DOHH2 (cell line): ENCODE data around the gene MGAT3.

ENCODE experiments used
- H3F3A ChIP-seq: fragments of 200-600 bp; sonication (generic), shearing (Covaris generic); 2 replicates; pipeline ENCODE4 v1.6.0; 2016; ENCODE audit warnings: antibody characterized with exemption, mild to moderate bottlenecking; ENCODE audit not compliant: control insufficient read depth, insufficient read depth
- H3K27ac ChIP-seq: fragments of 200-600 bp; sonication (generic); 2 replicates; pipeline ENCODE4 v1.5.1; 2014; ENCODE audit warnings: low read depth, mild to moderate bottlenecking, low read length, moderate library complexity
- H3K27me3 ChIP-seq: fragments of 200-600 bp; sonication (generic); 2 replicates; pipeline ENCODE4 v1.6.1; 2014; ENCODE audit warnings: mild to moderate bottlenecking, low read length, mixed read lengths; ENCODE audit not compliant: control insufficient read depth
- H3K36me3 ChIP-seq: fragments of 200-600 bp; sonication (generic); 2 replicates; pipeline ENCODE4 v1.6.1; 2014; ENCODE audit warnings: mild to moderate bottlenecking, low read length, moderate library complexity, mixed read lengths; ENCODE audit not compliant: control insufficient read depth
- H3K4me1 ChIP-seq: fragments of 200-600 bp; sonication (generic); 2 replicates; pipeline ENCODE4 v1.6.1; 2014; ENCODE audit warnings: mild to moderate bottlenecking, low read length, mixed read lengths; ENCODE audit not compliant: control insufficient read depth
- H3K4me2 ChIP-seq: fragments of 200-600 bp; sonication (generic); 2 replicates; pipeline ENCODE4 v1.6.0; 2014; ENCODE audit warnings: mild to moderate bottlenecking, low read length, moderate library complexity
- H3K4me3 ChIP-seq: fragments of 200-600 bp; sonication (generic); 2 replicates; pipeline ENCODE4 v1.5.1; 2014; ENCODE audit warnings: mild to moderate bottlenecking, low read length, mixed read lengths
- H3K79me2 ChIP-seq: fragments of 200-600 bp; sonication (generic); 2 replicates; pipeline ENCODE4 v1.6.1; 2014; ENCODE audit warnings: mild to moderate bottlenecking, low read length, mixed read lengths; ENCODE audit not compliant: control insufficient read depth
- H3K9me2 ChIP-seq: fragments of 200-600 bp; sonication (generic); replicated peaks from 2 replicates; pipeline ENCODE4 v1.6.1; 2014; ENCODE audit warnings: mild to moderate bottlenecking, low read length, mixed read lengths; ENCODE audit not compliant: control insufficient read depth
- H3K9me3 ChIP-seq: fragments of 200-600 bp; sonication (generic); 2 replicates; pipeline ENCODE4 v1.6.1; 2014; ENCODE audit warnings: antibody characterized with exemption, low read length, mixed read lengths; ENCODE audit not compliant: control insufficient read depth, insufficient read depth
- H4K20me1 ChIP-seq: fragments of 200-600 bp; sonication (generic); 2 replicates; pipeline ENCODE4 v1.6.0; 2014; ENCODE audit warnings: low read depth, mild to moderate bottlenecking, antibody characterized with exemption, low read length, moderate library complexity; ENCODE audit not compliant: control insufficient read depth, insufficient read depth
- CTCF ChIP-seq: fragments of 200-600 bp; sonication (generic); IDR thresholded peaks from one replicate; pipeline ENCODE4 v1.5.1; 2014; ENCODE audit warnings: antibody characterized with exemption, mild to moderate bottlenecking, low read depth, low read length; ENCODE audit not compliant: poor library complexity, severe bottlenecking
- EZH2phosphoT487 ChIP-seq: fragments of 200-600 bp; sonication (generic); IDR thresholded peaks from 2 replicates; pipeline ENCODE4 v1.6.1; 2017; ENCODE audit warnings: borderline replicate concordance, mild to moderate bottlenecking, antibody characterized with exemption, low read length, moderate library complexity, mixed read lengths

MGAT3 gene

GRCh38 chr22:39433476-39434242, 23.2 kb upstream of the MGAT3 start:
- H3K79me2 ChIP-seq, result no peaks in the 10 kb centered on the region
- peaks cover 52% of the 10 kb centered on the region for H3K4me1 ChIP-seq
- H3K27ac ChIP-seq, result no peak overlapping the region
- no peaks in the 10 kb centered on the region for H3F3A ChIP-seq
- no peaks in the 10 kb centered on the region for H3K9me3 ChIP-seq
- peaks cover 31% of the 10 kb centered on the region for H3K36me3 ChIP-seq
- H4K20me1 ChIP-seq, result no peaks in the 10 kb centered on the region
- TF ChIP-seq CTCF, result no peak
- TF ChIP-seq EZH2phosphoT487, result no peak
- no peak overlapping the region for H3K4me3 ChIP-seq
- H3K27me3 ChIP-seq, result no peaks in the 10 kb centered on the region
- H3K4me2 ChIP-seq, result no peak overlapping the region
- H3K9me2 ChIP-seq, result no peaks in the 10 kb centered on the region

GRCh38 chr22:39434243-39434653, 22.6 kb upstream of the MGAT3 start:
- H3K4me2 ChIP-seq, result no peak overlapping the region
- H3K4me1 ChIP-seq, result peaks cover 58% of the 10 kb centered on the region
- no peaks in the 10 kb centered on the region for H4K20me1 ChIP-seq
- no peaks in the 10 kb centered on the region for H3K9me2 ChIP-seq
- H3K27ac ChIP-seq, result no peak overlapping the region
- peaks cover 2% of the 10 kb centered on the region for H3F3A ChIP-seq
- no peaks in the 10 kb centered on the region for H3K27me3 ChIP-seq
- H3K9me3 ChIP-seq, result no peaks in the 10 kb centered on the region
- TF ChIP-seq EZH2phosphoT487 (no peak), CTCF (no peak)
- H3K4me3 ChIP-seq, result no peak overlapping the region
- peaks cover 31% of the 10 kb centered on the region for H3K36me3 ChIP-seq
- no peaks in the 10 kb centered on the region for H3K79me2 ChIP-seq

GRCh38 chr22:39434721-39435120, 22.1 kb upstream of the MGAT3 start:
- H3K4me3 ChIP-seq, result no peak overlapping the region
- H3K4me2 ChIP-seq, result no peak overlapping the region
- peaks cover 61% of the 10 kb centered on the region for H3K4me1 ChIP-seq
- no peaks in the 10 kb centered on the region for H3K79me2 ChIP-seq
- no peaks in the 10 kb centered on the region for H3K27me3 ChIP-seq
- H3K36me3 ChIP-seq, result peaks cover 31% of the 10 kb centered on the region
- H3F3A ChIP-seq, result peaks cover 4% of the 10 kb centered on the region
- H3K9me3 ChIP-seq, result no peaks in the 10 kb centered on the region
- no peaks in the 10 kb centered on the region for H3K9me2 ChIP-seq
- no peaks in the 10 kb centered on the region for H4K20me1 ChIP-seq
- no peak for TF ChIP-seq CTCF
- TF ChIP-seq EZH2phosphoT487, result no peak
- H3K27ac ChIP-seq, result no peak overlapping the region
